ENCODE data around the gene POLD3.

POLD3 gene

DNA sequence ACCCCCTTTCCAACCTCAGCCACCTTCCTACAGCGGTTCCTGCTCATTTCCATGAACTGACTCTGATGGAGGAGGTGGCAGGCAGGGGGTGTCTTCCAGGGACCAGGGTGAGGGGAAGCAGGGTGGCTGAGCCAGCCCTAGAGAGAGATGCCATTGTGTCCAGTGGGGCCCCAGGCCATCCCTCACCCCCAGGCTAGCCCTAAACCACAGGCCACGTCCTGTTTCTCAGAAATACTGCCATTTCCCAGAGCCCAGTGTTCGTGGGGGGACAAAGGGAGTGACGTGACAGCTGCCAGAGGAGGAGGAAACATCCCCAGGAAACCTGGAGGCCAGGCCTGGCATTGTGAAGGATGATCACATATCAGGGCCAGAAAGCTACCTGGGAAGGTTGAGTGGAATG, 99.4 kb downstream of the POLD3 start:
- no peak for DNase-seq (ENCODE audit: low read depth in 2 of 2)

All from stimulated activated CD8-positive, alpha-beta memory T cell treated with anti-CD3 and anti-CD28 coated beads, Interleukin-7, amount 100 ng/mL, for 1 hour (primary cell).